Stimulated activated CD4-positive, alpha-beta T cell treated with anti-CD3 and anti-CD28 coated beads, Interleukin-1b, Interleukin-23, amount 100 ng/mL, for 48 hours (primary cell): ENCODE measurements around the gene PTH2R.
"Not testable (repeated sequence)": the region's sequence is repeated elsewhere in the genome, so short reads cannot be mapped to it uniquely, and the experiment has no call there.

Experiments used
- DNase-seq: peaks from one replicate; pipeline ENCODE4 v3.0.0-alpha.2; 2020

Gene PTH2R, protein sequence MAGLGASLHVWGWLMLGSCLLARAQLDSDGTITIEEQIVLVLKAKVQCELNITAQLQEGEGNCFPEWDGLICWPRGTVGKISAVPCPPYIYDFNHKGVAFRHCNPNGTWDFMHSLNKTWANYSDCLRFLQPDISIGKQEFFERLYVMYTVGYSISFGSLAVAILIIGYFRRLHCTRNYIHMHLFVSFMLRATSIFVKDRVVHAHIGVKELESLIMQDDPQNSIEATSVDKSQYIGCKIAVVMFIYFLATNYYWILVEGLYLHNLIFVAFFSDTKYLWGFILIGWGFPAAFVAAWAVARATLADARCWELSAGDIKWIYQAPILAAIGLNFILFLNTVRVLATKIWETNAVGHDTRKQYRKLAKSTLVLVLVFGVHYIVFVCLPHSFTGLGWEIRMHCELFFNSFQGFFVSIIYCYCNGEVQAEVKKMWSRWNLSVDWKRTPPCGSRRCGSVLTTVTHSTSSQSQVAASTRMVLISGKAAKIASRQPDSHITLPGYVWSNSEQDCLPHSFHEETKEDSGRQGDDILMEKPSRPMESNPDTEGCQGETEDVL

DNA sequence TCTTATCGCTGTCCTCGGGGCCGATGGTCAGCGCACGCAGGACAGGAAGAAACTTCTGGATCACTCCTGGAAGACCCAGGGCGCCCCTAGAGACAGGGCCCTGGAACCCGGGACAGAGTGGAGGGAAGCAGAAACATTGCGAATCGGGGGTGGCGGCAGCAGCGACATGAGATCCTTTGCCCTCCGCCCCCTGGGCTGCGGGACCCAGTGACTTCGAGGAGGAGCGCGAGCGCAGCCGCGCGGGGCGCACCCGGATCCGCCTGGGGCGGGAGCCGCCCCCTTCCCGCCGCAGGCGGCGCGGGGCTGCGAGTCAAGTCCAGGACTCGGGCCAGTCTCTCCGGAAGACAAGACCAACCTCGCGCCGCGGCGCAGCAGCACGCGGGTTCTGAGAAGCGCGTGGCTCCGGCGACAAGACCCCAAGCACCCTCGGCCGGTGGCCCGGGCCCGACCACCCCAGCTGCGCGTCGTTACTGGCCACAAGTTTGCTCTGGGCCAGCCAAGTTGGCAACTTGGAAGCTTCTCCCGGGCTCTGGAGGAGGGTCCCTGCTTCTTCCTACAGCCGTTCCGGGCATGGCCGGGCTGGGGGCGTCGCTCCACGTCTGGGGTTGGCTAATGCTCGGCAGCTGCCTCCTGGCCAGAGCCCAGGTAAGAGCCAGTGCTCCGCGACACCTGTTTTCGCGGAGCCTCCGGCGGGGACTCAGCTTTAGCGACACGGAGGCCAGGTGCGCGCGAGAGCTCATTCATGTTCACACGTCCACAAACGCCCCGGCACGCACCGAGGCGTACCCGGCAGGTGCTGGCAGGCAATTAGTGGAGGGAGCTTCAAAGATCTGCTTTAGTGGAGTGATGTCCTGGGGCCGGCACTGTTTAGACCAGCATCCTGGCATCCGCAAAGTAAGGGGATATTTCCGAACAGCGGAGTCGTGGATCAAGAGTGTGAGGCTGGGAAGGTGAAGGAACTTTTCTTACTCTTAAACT is at the start of gene PTH2R:
Gene PTH2R, plus strand, starts transcription at position 319 of the 978 bp plus-strand sequence. Its CDS starts 252 bp downstream, at position 571.
- DNase-seq = no peak

DNA sequence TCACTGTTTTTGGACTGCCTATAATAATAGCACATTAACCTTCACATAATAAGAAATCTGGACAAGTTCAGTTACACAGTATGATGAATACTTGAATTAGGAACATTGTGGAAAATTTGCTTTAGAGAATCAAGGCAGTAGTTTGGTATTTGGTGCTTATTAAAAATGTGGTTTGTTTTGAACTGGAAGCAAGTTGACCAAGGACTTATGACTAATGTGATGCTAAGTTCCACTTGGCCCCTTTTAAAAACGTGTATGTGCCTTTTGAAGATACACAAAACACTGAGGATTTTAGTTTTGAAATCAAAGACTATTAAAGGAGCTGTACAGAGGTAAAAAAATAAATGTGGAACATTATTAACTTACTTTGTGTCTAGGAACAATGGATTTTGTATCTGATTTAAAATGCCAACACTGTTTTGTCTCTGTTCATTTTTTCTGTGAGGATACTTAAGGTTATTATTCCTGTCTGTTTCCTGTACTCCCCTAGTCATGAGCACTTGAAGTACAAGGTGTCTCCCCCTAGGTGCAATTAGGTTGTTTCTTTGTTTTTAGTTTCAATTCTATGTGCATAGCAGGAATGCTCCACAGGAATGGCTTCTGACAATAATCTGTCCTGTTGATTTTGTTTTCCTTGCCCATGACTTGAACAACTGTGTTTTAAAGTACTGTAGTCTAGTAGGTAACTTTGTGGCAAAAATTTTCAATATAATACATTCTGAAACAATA is 49.6 kb upstream of the PTH2R start:
- no peak for DNase-seq

DNA sequence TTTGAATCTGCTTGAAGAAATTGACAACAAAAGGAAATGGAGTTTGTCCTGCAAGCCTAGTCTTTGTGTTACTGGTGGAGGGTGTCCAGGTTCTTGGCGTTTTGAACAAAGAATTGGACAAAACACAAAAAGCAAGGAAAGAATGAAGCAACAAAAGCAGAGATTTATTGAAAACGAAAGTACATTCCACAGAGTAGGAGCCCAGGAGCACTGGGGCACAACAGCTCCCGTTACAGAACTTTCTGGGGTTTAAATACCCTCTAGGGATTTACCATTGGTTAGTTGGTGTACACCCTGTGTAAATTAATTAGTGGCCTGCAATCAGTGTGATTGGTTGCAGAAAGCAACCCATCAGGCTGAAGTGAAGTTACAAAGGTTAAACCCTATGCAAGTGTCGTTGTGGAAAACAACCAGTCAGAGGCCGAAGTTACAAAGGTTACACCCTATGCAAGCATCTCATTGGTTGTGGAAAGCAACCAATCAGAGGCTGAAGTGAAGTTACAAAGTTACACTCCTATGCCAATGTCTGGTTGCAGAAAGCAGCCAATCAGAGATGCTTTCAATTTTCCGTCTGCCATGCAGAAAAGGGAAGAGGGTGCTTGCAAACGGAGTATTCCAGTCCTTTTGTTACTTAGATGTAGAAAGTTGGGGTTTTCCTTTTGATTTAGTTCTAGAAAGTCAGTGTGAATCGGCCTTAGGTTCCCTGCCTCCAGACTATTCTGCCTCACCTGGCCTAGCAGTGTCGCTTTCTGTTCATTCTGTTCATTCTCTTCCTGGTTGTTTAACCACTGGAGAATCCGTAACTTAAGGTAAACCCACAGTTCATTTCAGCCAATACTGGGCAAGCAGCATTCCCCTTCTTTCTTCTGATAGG is 47.6 kb upstream of the PTH2R start:
- DNase-seq = no peak

DNA sequence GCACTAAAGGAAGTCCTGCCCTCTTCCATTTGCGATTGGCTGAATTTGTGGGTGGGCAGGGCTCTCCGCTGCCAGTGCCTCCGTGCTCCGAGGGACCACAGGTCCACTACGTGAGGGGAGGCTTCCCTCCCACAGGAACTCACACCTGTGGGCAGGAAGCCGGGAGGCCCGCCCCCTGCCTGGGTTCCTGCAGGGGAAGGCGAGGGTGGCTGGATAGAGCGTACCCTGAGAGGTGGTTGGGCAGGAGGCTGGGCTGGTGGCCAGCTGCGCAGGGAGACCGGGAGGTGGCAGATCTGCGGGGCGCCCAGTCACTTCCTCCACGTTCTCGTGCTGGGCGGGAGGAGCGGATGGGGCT is 47.0 kb upstream of the PTH2R start:
- no peak for DNase-seq

DNA sequence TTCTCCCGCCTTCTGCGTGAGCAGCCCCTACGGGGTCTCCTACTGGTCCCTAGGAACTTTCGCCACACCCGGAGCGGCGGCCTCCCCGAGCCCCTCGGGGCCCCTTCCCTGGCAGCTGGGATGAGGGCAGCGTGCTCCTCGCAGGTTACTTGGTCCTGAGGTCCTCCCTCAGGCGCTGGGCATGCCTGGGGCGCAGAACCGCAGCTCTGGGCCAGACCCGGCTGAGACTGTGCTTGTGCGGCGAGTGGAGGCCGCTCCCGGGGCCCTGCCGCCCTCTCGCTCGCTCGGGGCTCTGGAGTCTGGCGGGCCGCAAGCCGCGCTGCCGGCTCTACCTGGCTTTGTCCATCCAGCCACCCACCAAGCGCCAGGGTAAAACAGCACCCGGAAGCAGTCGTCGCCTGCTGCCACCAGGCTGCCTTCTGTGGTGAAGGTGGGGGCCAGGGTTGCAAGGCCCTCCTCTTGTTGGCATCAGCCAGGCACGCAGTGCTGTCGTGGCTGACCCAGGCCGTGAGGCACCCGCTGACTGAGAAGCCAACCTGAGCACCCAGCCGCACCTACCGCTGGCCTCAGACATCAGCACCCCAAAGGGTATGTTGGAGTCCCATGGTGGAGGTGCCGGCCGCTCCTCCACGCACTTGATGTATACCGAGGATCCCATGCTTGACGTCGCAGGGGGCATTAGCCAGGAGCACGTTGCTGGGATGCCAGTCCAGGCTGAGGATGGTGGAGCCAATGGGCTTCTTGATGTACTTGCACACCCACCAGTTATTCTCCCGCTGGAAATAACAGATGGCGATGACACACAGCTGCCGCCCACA is 46.1 kb upstream of the PTH2R start:
- no peak for DNase-seq

DNA sequence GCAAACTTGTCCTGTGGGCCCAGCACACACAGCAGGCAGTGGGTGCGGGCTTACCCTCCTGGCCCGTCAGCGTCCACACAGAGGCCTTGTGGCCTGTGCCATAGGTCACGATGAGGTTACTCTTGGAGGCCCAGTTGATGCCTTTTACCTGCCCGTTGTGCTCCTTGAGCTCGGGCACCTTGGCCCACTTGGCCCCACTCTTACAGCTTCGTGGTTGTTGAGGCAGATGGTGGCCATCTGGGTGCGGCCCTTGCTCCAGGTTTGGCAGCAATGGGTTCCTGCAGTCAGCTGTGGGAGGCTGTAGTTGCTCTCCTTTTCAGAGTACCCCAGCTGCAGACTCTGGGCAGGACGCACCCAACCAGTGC is 45.5 kb upstream of the PTH2R start:
- no peak for DNase-seq

DNA sequence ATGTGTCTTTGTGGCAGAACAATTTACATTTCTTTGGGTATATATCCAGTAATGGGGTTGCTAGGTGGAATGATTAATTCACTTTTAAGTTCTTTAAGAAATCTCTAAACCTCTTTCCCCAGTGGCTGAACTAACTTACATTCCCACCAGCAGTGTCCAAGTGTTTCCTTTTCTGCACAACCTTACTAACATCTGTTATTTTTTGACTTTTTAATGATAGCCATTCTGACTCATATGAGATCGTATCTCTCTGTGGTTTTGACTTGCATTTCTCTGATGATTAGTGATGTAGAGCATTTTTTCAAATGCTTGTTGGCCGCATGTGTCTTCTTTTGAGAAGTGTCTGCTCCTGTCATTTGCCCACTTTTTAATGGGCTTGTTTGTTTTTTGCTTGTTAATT is 43.1 kb upstream of the PTH2R start:
- DNase-seq = no peak

DNA sequence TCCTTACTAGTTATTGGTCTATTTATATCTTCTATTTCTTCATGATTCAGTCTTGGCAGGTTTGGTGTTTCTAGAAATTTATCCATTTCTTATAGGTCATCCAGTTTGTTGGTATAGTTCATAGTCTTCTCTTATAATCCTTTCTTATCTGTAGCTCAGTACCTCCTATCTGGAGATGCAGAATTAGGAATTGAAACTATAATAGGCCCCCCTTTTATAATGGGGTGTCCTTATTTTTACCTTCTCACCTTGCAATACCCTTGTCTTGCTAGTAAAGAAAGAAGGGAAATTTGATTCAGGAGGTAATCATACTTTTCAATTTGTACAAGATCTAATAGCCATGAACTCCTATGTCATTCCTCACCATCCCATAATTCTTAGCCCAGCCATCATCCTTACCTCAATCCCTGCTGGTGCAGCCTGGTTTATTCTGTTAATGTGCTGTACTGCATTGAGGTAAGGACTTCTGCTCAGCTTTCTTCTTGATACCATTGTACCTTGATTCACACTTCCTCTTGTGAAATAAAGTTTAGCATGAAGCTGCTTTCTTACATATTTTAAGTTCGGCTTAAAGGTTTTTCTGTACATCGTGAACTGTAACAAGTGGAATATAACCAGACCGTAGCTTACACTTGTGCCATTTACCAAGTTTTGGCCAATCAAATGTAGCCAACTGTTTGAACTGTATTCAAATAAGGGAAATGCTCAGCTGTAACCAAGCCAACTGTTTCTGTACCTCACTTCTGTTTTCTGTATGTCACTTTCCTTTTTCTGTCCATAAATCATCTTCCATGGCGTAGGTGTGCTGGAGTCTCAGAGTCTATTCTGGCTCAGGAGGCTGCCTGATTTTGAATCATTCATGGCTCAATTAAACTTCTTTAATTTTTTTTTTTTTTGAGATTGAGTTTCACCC is 40.1 kb upstream of the PTH2R start:
- DNase-seq = no peak

DNA sequence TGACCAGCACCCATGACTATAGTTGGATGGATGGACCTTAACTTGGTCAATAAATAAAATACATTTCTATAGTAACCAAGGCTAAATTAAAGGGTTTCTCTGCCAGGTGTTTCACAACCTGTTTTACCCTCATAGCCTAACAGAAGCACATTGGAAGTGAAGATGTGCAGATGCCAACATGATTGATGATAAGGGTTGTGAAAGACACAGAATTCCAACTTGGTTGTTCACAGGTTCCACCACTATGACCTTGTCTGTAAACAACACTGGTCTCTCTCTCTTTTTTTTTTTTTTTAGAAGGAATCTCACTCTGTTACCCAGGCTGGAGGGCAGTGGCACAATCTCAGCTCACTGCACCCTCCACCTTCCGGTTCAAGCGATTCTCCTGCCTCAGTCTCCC is 37.5 kb upstream of the PTH2R start:
- no peak for DNase-seq

DNA sequence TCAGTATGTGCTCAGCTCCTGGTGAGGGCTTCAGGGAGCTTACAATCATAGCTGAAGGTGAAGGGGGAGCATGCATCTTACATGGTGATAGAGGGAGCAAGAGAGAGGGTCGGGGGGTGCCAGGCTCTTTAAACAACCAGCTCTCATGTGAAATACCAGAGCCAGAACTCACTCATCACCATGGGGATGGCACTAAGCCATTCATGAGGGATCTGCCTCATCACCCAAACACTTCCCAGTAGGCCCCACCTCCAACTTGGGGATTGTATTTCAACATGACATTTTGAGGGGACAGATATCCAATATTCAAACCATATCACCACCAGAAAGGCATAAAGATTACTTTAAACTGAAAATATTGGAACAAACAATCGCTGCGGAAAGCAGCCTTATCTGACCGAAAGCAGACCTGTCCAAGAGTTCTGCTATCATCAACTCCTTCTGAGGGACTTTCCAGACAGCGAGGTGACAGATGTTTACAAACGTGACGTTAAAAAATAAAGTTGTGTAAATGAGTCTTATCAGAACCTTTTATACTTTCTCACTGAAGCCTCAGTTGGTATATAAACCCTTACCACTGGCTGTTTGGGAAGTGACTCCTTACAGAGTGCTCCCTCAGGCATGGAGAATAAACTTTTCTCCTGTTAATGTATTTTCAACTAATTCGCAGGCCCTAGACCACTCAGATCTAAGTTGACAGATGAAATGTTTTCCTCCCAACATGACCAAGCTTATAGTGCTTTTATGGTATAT is 35.5 kb upstream of the PTH2R start:
- DNase-seq = no peak

DNA sequence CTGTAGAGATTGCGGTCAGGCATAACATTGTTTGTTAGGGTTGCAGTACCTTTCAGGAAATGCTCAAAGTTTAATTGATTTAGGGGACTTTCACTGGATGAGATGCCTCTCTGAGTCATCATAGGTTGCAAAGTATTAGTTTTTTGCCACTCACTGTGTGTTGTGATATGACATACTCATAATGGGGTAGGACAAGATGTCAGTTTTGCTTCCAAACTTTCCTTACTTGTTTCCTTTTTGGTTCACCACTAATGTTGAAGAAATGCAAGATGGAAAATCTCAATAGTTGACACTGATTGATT is 35.0 kb upstream of the PTH2R start:
- DNase-seq = no peak

DNA sequence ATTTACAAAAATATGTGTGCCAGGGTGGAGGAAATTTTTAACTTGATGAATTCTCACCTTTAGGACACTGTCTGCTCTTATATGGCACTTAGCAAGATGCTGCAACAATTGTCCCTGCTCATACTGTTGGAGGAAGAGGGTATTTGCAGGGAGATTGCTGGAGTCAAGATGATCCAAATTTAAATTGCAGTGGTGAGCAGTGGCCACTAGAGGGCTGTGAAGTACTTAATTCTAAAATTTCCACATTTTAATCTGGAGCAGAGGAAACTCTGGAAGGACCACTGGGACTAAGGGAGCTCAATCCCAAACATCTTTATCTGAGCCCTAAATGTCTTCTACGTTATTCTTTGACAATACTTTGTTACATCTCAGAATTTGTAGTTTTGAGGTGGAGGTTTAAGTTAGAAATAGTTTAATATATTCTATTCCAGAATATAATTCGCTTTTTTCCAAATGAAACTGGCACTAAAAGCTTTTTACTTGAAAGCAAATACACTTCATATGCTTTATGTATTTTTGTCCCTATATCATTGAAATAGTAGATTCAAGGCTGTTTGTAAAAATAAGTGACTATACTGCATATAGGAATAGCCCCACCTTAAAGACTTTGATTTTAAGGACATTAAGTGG is 33.0 kb upstream of the PTH2R start:
- DNase-seq = no peak

DNA sequence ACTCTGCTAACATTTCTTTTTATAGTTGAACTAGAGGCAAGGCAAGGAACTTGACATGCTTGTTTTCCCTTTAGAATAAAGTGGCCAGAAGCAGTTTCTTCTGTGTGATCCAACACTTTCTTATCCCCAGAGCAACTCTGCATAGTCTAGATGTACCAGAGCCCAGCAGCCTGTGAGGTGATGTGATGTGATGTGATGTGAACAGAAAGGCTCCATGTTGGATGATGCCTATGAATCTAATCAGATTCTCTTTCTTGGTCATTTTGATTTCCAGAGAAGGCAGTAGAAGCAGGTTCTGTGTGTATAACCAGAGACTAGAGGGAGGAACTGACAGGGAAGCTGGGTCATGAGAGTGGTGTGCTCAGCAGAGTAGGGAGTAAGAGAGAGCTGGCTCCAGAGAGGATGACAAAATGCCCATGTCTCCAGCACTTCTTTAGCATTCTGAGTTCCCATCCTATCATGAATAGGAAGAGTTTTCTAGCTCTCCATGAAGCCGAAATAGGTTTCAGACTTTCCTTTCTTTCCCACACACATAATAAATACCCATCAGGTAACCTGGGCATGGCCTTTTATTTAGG is 31.0 kb upstream of the PTH2R start:
- DNase-seq = no peak

DNA sequence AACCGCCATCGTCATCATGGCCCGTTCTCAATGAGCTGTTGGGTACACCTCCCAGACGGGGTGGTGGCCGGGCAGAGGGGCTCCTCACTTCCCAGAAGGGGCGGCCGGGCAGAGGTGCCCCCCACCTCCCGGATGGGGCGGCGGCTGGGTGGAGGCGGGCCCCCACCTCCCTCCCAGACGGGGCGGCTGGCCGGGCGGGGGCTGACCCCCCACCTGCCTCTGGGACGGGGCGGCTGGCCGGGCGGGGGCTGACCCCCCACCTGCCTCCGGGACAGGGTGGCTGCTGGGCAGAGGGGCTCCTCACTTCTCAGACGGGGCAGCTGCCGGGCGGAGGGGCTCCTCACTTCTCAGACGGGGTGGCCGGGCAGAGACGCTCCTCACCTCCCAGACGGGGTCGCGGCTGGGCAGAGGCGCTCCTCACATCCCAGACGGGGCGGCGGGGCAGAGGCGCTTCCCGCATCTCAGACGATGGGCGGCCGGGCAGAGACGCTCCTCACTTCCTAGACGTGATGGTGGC is 29.2 kb upstream of the PTH2R start:
- not testable (repeated sequence) for DNase-seq

DNA sequence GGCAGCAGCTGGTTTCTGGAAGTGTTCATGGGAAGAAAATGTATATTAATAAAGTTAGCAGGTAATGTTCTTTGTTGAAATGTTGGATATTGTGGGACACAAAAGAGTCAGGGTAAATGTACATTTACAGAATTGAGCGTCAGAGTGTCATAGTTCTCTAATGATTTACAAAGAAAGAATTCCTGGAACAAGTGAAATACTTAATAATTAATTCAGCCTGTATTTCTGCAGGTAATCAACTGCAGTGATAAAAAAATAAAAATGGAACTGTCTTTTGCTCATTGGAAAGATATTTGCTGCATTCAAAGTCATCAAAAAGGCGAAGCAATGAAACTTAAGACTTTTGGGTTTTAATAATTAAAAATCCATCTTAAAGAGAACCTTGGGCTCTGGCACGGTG is 27.4 kb upstream of the PTH2R start:
- DNase-seq = no peak

DNA sequence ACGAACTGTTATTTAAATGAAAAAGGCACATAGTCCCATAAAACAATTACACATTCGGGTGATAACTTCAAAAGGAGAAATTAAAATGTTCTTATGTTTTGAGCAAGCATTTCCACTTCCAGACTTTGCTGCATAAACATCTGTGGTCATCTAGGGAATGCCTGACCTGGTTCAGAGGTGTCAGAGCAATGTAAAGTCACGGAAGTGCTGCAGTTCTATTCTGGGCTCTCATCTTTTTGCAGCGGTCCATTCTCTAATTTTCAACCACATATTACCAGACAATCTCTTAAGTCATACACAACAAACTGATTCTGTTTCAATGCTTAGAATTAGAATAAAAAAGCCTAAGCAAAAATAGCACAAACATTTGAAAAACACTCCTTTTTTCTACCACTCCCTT is 22.0 kb upstream of the PTH2R start:
- DNase-seq = no peak

DNA sequence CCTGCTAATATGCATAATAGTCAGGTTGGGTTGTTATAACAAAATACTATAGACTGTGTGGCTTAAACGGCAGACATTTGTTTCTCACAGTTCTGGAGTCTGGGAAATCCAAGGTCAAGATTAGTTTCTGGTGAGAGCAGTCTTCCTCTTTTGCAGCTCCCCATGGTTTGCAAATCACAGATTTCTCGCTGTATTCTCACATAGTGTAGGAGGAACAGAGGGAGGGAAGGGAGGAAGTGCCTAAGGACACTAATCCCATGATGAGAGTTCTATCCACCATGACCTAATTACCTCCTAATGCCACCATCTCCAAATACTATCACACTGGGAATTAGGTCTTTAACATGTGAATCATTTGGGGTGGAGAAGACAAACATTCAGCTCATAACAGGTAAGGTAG is 20.1 kb upstream of the PTH2R start:
- DNase-seq = no peak

DNA sequence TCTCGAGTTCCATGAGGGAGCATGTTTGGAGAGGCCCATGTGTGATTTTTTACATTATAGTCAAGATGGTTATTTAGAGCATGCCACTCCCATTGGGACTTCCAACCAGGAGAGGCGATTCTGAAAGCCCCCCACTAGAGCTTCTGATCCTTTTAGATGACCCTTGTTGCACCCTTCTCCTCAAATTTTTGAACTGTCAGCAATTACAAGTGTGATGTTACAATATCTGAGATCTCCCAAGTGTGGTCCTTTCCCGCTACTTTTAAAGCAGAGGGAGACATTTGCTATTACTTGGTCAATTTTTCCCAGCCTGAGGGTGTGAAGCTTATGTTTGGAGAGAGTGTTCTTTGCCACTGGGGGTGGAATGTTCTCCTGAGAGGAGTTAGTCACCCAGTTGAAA is 16.7 kb upstream of the PTH2R start:
- DNase-seq = no peak
